Frontal cortex (tissue), 4 donors: Measurements from ENCODE around the gene RASGRF1. TPM values are rescaled to one million over a fixed set of nuclear protein-coding genes. Genes with fewer than 3 reads are reported as not detected.

Source experiments
- DNase-seq, 2 donors: peaks; one replicate each; pipeline ENCODE4 v3.0.0; 2012; ENCODE audit warnings: low spot score in 2 of 2
- FAIRE-seq: peaks from 2 replicates; lab custom pipeline; 2012; peaks lifted over from hg19 to GRCh38; lab: Jason Lieb, UNC
- total RNA-seq: library from RNA; depleted of rRNA; stranded (reverse); fragments of >200 nt; gene quantifications from one replicate; pipeline ENCODE4 v1.2.3, GENCODE V29; 2014
- donor health status: control.
- donor health status: control.
- donor health status: control.

The RASGRF1 gene
- total RNA-seq, 1 donor from 2014 or later = 4.5 TPM

DNA sequence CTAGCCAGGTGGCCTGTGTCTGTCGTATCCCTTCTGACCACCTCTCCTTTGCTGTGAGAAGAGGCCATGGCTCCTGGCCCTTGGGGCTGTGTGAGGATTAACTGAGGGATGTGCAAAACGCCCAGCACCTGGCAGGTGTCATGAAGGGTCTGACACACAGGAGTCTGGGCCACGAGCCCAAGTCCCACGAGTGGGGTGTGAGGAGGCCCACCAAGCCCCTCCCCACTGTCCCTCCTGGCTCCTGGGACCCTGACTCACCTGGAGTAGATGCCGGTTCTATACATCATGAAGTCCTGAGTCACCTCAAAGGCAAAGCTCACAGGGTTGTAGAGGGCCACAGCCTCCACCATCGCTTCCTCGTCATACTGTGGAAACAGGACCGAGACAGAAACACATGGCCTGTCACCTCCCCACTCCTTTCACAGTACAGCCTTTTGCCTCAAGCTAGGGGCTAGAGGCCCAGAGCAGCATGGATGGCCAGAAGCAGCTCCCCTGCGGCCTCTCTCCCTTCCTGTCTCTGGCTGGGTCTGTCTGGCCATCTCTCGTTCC, 165.4 kb downstream of the RASGRF1 start:
- DNase-seq (no peak), FAIRE-seq (no peak)

DNA sequence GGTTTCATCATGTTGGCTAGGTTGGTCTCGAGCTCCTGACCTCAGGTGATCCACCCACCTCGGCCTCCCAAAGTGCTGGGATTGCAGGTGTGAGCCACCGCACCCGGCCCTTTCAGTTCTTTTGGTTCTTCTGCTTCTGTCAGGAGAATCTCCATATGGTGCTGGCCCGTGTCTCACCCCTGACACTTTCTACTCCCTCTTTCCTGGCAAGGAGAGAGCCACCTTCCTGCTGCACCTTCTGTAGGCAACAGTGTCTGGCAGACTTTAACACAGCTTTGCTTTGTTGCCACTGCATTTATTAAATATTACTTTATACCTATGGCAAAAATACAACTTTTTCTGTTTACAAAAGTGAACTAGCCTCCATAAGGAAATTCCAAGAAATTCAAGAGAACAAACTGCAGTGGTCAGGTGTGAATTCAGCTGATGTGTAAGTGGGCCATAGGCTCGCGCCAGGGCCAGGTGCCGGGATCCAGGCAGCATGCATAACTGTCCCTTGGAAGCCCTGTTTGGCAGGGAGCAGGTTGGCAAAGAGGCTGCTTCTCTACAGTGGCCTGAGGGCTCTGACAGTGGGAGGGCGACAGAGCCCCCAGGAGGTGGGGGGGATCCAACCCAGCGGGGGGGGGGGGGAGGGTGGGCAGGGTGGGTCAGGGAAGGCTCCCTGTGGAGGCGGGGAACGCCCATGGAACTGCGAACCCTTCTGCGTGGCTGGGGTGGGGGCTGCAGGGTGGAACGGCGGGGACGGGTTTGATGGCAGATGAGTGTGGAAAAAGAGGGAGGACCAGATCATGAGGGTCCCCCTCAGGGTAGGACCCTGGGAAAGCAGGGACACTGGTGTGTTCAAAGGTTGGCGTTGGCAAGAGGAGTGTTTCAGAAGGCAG, 166.9 kb downstream of the RASGRF1 start:
- FAIRE-seq (no peak), DNase-seq (no peak)

DNA sequence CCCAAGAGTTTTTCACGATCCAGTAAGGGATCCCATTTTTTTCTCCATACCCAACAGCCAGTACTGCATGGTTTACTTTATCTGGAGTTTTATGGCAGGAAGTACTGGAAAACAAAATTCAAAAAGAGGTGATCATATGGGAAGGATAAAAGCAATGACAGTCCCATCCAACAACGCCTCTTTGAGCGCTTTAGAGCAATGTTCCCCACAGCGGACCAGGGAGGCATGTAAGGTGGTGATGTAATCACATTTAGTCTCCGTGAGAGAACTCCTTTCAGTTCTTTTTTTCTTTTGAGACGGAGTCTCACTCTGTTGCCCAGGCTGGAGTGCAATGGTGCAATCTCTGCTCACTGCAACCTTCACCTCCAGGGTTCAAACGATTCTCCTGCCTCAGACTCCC, 167.6 kb downstream of the RASGRF1 start:
- DNase-seq (no peak), FAIRE-seq (no peak)

DNA sequence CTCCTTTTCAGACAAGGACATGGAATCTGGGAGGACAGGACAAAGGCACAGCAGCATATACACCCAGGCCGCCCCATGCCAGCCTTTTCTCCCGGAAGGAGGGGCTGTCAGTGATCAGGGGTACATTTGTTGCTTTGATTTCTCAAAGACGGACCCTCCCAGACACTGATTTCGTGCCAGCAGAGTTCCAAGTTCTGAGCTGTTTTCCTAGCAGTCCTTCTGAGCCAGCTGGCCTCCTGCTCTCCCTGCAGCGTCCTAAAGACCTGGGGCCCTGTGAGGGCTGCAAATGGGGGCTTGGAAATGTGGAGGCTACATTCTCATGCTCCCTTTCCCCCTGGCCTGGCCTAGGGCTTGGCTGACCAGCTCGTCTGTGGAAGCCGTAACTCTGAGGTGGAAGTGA, 168.1 kb downstream of the RASGRF1 start:
- FAIRE-seq (no peak), DNase-seq (no peak)

DNA sequence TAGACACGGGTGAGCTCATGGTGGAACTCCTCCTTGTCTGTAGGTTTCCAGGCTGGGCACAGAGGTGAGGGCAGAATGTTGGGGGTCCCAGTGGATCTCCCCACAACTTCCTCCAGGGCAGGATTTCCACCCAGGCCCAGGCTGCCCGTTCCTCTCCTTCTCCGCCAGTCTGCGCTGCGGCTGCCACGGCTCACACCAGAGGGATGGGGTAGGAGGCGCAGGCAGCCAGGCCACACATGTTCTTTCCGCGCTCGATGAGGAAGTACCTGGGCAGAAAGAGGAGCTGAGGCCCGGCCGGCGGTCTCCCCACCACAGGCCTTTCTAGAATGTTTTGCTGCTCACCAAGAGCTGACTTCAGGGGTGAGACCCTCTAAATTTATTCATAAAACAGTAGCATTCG, 168.6 kb downstream of the RASGRF1 start:
- DNase-seq (no peak), FAIRE-seq (no peak)

DNA sequence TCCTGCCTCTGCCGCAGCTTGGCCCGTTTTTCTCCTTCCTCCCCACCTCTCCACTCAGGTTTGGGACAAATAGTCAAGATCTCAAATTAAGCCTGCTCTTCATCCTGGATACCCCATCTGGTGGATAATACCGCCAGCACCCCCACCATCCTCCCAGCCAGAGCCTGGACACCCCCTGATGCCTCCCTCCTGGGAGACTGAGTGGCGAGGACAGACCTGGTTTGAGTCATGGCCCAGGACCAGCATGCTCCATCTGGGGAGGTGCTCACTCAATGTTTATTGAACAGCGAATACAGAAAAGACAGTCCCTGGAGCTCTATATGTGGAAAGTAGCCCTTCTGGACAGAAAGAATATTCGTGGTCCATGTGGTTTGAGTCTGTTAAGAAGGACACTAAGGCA, 169.1 kb downstream of the RASGRF1 start:
- no peak for FAIRE-seq

DNA sequence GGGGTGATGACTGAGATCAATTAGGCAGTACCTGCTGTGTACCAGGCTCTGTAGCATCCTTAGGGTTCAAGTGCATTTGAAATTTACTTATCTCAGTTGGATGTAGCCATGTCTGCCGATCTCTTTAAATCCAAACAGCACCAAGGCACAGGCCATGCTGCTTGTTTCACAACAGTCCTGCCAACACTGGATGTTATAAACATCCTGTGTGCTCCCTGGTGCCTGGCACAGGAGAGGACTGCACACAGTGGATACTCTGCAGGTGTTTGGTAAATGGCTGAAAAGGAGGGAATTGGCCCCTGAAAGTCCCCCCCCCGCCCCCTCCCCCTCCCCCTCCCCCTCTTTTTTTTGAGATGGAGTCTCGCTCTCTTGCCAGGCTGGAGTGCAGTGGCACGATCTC, 172.7 kb downstream of the RASGRF1 start:
- DNase-seq (no peak), FAIRE-seq (no peak)

More for the DNA sequence above, 169.1 kb downstream of the RASGRF1 start:
- no peak for DNase-seq

DNA sequence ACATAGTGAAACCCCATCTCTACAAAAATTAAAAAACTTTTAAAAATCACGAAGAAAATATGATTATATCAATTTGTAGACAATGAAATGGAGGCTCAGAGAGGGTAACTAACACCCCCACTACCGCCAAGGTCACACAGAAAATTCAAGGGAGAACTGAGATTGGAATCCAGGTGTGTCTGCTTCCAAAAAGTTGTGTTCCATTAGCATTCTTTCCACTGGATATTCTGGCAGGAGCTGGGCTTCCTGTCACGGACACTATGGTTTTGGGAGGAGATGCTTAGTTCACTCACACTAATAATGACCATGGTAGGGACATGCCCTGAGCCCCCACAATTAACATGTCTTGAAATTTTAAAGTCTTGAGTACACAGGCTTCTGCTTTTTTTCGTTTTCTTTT, 174.5 kb downstream of the RASGRF1 start:
- no peak for FAIRE-seq
- DNase-seq = no peak

DNA sequence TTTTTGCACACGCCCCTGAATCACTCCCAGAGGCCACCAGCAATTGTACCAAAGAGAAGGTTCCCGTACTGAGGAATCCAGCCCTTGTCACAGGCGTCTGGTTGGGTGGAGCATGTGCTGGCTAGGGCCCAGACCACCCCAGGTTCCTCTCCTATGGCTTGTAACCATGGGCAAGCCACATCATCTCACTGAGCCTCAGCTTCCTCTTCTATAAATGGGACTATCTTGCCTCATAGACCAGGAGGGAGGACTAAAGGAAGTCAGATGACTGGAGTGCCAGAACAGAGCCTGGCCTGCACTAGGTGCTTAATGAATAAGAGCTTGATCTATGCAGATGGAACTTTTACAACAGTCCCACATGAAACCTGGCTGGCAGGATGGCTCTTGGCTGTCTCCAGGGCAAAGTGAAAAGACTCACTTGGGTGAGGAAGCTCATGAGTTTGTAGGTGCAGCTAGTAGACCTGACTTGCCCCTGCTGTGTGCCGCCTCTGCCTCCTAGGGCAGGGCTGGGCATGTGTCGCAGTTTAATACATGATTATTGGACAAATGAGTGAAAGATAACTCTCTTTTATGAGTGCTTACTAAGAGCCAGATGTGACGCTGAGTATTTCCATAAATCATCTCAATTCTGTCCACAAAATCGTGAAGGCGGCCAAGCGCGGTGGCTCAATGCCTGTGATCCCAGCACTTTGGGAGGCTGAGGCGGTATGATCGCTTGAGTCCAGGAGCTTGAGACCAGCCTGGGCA, 175.1 kb downstream of the RASGRF1 start:
- FAIRE-seq (no peak), DNase-seq (no peak)

DNA sequence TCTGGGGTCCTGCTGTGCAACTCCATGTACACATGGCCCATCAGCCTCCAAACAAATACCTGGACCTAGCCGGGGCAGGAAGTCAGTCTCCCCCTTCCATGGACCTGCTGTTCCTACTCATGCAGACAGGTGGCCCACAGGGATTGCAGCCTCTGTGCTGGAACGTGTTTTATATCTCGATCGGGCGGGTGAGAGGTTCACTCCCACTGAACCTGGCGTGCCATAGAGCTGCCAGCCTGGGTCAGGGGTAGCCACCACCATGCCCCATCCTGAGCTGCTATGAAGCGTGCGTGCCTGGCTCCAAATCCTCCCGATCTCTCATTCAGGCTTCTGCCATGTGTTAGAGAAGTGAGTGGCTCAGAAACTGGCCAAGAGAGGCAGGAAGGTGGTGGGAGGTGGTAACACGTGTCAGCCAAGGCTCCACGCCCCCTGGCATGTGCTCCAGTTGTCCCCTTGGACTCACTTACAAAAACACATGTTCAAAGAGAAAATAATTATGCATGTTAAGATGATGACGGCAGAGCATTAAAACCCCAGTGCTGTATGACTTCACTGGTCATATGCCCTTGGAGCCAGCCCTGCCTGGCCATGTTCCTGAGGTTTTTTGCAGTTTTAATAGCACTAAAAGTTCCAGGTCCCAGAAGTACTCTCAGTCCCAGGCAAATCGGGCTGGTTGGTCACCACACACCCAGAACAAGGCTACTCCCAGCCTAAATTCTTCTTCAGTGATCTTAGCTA, 176.4 kb downstream of the RASGRF1 start:
- FAIRE-seq (no peak), DNase-seq (no peak)

DNA sequence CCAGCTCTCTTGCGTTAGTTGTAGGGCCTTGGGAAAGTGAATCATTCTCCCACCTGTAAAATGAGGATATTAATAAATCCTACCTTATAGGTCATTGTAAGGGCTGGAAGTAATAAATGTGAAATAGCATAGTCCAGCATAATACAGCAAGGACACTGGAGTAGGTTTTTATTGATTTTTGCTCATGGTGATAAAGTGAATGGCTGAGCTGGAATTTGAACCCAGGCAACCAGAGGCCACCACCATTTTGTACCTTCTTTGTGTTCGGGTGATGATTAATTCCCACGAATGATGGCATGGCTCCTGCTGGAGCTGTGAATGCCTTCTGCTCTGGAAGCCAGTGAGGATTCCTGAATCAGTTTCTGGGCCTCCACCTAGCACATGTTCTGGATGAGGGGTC, 177.6 kb downstream of the RASGRF1 start:
- FAIRE-seq (no peak), DNase-seq (no peak)

DNA sequence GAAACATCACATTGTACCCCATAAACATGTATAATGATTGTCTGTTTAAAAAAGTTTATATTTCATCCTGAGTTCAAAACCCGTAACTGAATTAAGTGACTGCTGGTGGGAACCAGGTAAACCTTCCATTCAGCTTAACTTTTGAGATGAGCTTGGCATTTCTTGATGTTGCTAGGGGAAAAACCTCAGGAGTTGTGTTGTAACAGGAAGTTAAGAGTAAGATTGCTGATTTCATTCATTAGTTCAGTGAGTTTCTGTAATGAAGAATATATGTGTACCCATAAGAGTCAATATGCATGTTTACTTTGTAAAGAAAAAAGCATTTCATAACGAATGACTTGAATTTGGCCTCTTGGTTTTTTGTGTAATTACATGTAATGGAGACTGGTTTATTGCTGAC, 178.3 kb downstream of the RASGRF1 start:
- no peak for FAIRE-seq
- DNase-seq = no peak

DNA sequence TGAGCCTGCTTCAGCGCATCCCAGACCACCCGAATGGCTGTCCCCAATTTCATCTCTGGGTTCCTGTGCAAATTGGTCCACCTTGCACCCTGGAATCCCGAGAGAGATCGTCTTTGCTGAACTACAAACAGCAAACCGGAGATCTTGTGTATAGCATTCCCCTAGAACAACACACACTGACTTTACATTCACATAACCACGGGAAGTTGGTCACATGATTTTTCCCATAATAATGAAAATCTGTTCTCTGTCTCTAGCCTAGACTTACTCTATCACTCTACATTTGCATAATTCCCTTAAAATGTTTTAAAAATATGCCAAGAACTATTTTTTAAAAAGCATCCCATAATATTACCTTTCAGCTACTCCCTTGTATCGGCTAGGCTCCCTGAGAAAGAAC, 180.3 kb downstream of the RASGRF1 start:
- no peak for FAIRE-seq
- no peak for DNase-seq

Other genes starting within 250 kb of the RASGRF1 start
- gene MORF4L1, start 217.9 kb downstream of the RASGRF1 start, total RNA-seq = 1,097 TPM
- gene CTSH, start 145.7 kb downstream of the RASGRF1 start, total RNA-seq = 4.9 TPM
- under 0.01 TPM for gene ANKRD34C, start 191.9 kb upstream of the RASGRF1 start, total RNA-seq
- gene TMED3, start 220.3 kb upstream of the RASGRF1 start, total RNA-seq = 28.5 TPM